GM19035 (cell line): Measurements from ENCODE around the gene PKHD1.
"Not testable (repeated sequence)": the region's sequence is repeated elsewhere in the genome, so short reads cannot be mapped to it uniquely, and the experiment has no call there.

Experiments
- ATAC-seq: cut with Tn5 transposase; IDR thresholded peaks from one replicate; pipeline ENCODE4 v1.9.1; 2021; ENCODE audit not compliant: unreplicated experiment

The PKHD1 gene

DNA sequence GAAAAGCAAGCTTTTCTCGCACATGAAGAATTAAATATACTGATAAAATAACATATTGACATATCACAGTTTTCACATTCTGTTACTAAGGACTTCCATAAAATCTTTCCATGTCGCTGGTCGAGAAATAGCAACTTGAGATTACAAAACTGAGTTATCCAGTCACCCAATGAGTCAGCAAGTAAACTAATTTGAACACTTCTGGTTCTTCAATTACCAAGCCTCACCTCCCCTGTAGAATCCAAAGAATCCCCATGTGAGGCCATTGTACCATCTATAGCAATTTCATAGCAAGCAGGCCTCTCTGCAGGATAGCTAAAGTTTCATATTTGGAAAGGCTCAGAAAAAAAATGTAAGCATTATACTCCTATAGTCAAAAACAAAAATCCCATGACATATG is 87.3 kb downstream of the PKHD1 start:
- no peak for ATAC-seq

DNA sequence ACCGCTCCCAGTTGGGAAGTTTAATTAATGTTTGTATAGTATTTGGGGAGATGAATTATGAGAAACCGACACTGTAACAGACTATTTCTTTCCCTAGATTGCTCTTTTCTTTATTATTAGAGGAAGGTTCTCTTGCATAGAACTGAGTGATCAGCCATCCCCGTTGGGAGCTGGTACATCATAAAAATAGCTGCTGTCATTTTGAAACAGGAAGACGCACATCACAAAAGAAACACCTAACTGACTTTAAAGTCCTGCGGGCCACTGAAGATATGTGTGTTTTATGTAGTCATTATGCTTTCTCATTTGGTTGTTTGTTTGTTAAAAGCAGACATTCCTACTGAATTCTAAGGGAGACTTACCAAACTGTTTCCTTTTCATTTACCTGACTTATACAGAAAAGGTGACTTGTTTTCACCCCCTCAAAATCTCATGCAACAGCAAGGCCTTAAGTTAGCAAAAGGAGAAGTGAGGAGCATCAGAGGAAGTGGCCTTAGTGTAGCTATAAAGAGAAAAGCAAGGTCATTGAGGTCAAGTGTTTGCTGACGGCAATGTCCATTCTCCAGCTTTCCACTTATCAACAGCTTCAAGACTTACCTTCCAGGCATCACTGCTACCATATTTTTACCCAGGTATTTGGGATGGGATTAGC is 91.0 kb downstream of the PKHD1 start:
- peak; percentile 96 for ATAC-seq

DNA sequence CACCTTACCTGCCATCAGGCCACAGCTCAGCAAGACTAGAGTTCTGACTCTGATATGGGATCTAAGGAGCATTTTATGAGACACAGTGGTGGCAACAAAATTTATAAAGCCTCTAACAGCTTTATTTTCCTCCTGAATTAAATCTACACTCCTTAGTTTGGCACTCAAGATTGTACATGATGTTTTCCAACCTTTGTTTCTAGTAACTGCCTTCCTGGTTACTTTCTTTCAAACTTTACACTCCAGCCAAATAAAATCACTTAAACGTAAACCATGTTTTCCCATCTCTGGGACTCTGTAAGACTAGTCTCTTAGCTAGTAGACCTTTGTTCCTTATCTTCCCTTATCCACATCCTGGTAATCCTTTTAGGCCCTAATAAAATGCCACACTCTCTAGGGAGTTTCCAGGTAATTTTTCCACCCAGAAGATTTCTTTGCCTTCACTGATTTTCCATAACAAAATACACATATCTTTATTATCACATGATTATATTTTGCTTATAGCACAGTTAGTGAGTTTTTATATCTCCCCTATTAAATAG is 92.1 kb downstream of the PKHD1 start:
- no peak for ATAC-seq

DNA sequence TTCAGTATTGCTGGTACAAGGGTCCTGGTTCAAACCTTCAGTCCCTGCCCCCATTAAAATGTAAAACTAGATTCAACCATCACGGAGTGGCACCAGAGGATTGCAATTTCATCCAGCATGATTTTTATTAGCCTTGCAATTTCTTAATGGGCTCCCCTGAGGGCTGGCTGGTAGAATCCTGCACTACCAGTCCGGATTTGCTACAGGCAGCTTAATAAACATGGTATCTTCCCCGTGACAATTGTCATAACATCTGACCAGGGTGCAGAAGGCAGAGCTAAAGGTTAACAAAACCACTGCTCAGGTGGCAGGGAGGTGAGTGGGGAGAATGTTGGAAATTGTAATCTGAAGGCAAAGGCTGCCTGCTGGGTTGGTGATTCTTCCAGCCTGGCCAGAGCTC is 94.5 kb downstream of the PKHD1 start:
- no peak for ATAC-seq

GRCh38 chr6:51989789-51990188 is 97.6 kb downstream of the PKHD1 start:
- ATAC-seq: no peak

DNA sequence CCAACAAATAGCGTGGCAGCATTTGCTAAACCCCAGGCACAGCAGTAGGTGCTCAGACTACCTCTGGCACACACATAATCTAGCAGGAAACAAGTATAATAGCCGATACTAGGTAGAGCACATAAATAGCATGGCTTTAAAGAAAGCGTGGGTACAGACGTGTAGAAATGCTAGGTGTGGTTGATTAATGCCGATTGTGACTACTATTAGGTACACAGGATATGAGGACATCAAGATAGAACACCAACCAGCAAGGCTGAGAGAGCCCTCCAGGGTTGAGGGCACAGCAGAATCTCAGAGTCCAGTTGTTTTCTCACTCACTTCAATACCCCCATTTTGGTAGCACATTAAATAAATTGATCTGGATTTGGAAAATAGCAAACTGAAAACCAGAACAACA is 100.5 kb downstream of the PKHD1 start:
- no peak for ATAC-seq

- no peak for ATAC-seq
Measured at GRCh38 chr6:51983564-51983963, 103.8 kb downstream of the PKHD1 start.

DNA sequence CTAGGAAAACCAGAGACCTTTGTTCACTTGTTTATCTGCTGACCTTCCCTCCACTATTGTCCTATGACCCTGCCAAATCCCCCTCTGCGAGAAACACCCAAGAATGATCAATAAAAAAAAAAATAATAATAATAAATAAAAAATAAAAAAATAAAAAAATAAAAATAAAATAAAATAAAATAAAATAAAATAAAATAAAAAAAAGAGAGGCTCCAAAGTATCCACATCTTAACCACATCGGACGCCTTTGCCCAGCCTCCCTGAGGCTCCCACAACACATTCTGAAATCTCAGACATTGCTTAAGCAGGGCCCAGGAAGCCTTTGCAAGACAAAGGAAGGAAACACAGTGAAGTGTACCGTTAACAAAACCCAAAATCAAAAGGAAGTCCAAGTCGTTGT is 104.7 kb downstream of the PKHD1 start:
- not testable (repeated sequence) for ATAC-seq

DNA sequence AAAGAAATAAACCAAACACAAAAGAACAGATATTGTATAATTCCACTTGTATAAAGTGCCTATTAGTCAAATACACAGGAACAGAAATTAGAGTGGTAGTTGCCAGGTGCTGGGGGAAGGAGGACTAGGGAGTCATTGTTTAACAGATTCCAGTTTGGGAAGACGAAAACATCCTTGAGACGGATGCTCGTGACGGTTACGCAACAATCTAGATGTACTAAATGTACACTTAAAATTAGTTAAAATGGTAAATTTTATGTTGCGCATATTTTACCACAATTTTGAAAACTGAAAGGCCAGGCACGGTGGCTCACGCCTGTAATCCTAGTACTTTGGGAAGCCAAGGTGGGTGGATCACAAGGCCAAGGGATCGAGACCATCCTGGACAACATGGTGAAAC is 111.0 kb downstream of the PKHD1 start:
- ATAC-seq: no peak

DNA sequence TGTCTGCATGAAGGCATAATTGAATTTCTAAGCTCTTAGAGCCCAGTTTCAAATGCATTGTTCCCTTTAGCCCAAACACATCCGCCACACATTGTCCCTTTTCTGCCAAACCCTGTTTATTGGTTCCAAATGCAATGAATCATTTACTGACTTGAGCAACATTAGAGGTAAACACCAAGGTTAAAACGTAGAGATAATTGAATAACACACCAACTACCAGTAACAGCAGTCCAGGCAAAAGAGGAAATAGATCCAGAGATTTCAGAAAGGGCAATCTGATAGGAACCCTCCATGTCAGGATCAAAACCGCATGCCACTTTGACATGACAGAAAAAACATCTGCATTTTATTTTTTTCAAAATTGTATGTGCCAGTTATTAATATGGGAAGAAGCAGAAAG is 114.8 kb downstream of the PKHD1 start:
- no peak for ATAC-seq

- ATAC-seq: no peak
Measured at GRCh38 chr6:51968265-51968664, 119.1 kb downstream of the PKHD1 start.

DNA sequence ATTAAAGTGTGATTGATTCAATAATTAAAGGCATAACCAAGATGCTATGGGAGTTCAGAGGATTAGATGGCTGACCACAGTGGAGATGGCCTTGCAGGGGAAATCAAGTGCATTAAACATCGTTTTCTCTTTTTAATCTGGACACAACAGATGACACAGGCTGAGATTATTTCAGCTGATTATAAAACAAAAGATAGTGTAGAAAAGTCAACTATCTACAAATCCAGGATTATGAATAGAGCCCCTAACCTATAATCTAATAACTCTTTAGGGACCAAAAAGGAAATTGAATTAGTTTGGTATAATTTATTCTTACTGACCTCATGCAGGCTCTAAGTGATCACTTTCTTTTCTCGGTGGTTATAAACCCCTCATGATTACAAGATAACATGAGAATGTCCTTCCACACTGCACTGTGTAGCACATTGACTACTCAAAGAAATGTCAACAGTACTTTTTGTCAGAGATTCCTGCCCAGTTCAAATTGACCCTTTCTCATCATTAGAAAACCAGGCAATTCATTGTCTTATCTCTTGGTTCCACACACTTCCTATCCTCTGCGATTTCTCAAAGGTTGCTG is 122.1 kb downstream of the PKHD1 start:
- ATAC-seq: no peak

- no peak for ATAC-seq
Measured at GRCh38 chr6:51963980-51964379, 123.4 kb downstream of the PKHD1 start.

DNA sequence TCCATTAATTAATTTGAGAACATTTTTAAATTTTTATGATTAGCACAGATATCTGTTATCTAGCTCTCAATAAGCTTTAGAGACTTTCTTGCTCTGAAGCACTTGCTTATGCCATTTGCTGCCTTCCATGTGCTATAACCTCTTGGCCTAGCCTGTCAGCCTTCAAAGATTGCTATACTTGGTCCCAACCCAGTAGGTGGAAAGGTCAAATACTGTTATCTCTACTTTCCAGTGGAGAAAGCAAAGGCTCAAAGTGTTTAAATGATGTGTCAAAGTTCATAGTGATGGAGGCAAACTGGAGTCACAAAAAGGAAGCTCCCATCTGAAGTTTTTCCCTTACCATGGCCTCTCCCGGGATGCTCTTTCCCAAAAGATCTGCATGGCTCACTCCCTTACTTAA is 125.1 kb downstream of the PKHD1 start:
- ATAC-seq: no peak

DNA sequence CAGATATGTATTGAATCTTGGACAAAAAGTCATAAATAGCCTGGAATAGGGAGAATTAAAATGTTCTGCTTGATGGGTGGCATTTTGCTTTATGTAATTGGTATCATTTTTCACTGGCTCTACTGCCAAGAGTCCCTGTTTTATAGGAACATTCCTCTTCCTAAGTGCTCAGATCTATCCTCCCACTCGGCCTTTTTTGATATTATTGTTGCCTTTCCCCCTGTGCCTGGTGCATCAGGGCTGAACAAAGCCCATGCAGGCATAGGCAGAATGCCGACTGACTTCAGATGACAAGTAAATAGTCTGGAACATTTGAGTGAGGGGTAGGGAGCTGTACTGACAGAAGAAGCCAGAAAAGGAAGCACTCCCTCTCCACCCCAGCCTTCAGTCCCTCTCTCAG is 127.0 kb downstream of the PKHD1 start:
- no peak for ATAC-seq

- ATAC-seq: peak; percentile 92
Measured at GRCh38 chr6:51959744-51960383, 127.5 kb downstream of the PKHD1 start.

- ATAC-seq: no peak
Measured at GRCh38 chr6:51954681-51955080, 132.7 kb downstream of the PKHD1 start.

DNA sequence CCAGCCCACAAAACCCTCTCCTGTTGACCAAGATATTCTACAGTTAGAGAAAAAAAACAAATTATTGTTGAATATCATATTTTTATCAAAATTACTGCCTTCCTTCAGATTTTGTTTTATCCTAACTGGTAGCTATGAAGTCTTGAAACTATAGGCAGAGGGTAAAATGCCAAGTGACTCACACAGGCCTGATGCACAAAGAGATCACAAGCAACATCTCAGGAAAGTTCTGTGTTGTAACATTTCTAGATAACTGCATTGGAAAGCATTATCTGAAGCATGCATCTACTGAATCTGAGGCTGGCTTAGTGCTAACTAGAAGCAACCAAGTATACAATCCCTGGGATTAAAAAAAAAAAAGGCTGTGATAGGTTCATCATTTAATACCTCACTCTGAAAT is 134.2 kb downstream of the PKHD1 start:
- no peak for ATAC-seq

DNA sequence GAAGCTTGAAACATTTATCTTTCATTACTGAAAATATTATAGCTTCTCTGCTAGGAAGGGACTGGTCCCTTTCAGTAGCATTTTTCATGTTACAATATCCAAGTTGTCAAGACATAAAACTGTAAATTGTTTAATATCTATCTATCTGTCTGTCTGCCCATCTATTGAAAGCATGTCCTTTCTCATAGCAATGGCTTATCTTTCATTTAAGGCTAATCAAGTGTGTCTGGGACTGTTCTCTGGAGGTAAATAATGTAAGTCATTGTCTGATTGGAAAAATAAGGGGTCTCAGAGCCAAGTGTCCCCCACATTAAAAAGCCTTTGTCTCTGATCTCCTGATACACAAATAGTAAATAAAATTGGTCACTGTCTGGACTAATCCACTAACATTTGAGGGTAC is 135.5 kb downstream of the PKHD1 start:
- ATAC-seq: no peak

GRCh38 chr6:51949526-51949925 is 137.9 kb downstream of the PKHD1 start:
- no peak for ATAC-seq

DNA sequence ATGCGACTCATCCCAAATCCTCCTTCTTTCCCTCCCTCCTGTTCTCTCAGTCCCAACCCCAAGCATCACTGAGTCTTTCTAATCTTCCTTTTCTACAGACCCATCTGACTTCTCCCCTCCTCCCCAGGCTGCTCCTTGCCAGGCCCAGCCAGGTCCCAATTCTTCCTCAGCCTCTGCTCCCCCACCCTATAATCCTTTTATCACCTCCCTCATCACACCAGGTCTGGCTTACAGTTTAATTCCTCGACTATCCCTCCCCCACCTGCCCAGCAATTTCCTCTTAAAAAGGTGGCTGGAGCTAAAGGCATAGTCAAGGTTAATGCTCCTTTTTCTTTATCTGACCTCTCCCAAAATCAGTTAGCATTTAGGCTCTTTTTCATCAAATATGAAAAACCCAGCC is 147.7 kb downstream of the PKHD1 start:
- not testable (repeated sequence) for ATAC-seq

DNA sequence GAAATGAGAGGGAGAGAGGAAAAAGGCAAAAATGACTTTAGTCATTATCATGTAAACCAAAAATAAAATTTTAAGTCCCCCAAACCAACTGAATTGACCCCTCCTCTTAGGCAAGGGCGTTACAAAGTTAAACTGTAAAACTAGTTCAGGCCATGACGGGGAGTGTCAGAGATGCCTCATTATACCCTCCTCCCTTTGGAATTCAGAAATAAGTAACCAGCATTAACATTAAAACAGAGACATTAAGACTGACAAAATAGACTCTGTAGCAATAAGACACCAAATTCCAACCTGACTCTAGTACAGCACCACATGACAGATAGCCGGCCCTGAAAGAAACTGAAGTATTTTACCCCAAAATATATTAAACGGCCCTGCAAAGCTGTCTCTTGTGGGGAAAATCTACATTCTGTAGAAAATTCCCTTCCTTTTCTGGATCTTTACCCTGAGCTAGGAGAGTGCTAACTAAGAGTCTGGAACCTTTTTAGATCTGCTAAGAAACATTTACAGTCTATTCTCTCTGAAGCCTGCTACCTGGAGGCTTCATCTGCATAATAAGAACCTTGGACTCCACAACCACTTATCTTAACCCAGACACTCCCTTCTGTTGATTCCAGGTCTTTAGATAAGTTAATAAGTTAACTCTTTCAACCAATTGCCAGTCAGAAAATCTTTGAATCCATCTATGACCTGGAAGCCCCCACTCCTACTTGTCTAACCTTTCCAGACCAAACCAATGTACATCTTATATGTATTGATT is 150.7 kb downstream of the PKHD1 start:
- no peak for ATAC-seq
